A673 (cell line): Measurements from ENCODE around the gene HOXD8. TPM values are rescaled to one million over a fixed set of nuclear protein-coding genes. Genes with fewer than 3 reads are reported as not detected.

Experiments used
- BruUV-seq: library from RNA; stranded (reverse); fragments of 400-500 nt; replicated peaks from 2 replicates; lab custom pipeline; 2021; lab: Mats Ljungman, UMichigan
- CTCF ChIA-PET: fragments of 300-600 bp; sonication (Branson Sonifier 250); formaldehyde crosslinking; loops from one replicate; lab custom pipeline; 2022; ENCODE audit warnings: antibody characterized with exemption; lab: Charles Lee
- POLR2A ChIA-PET: fragments of 300-600 bp; sonication (Branson Sonifier 250); formaldehyde crosslinking; loops from one replicate; lab custom pipeline; 2022; ENCODE audit warnings: antibody characterized with exemption; ENCODE audit not compliant: low non-redundant PET; lab: Charles Lee
- DNase-seq: peaks from one replicate; pipeline ENCODE4 v3.0.0-alpha.2; 2015; ENCODE audit warnings: low spot score
- H3K27ac ChIP-seq: fragments of 200-600 bp; sonication (generic); 2 replicates; pipeline ENCODE4 v1.5.1; 2016; ENCODE audit warnings: mixed run types, low read depth, mild to moderate bottlenecking, mixed read lengths, antibody characterized with exemption, low read length; ENCODE audit not compliant: poor library complexity, severe bottlenecking
- H3K27me3 ChIP-seq: fragments of 200-600 bp; sonication (generic); replicated peaks from 2 replicates; pipeline ENCODE4 v1.6.1; 2017; ENCODE audit warnings: mixed run types, low read depth, mild to moderate bottlenecking, mixed read lengths, antibody characterized with exemption, low read length; ENCODE audit not compliant: insufficient read depth, poor library complexity
- H3K36me3 ChIP-seq: fragments of 200-600 bp; sonication (generic); 2 replicates; pipeline ENCODE4 v1.6.1; 2016; ENCODE audit warnings: mixed run types, mild to moderate bottlenecking, mixed read lengths, antibody characterized with exemption, low read length; ENCODE audit not compliant: insufficient read depth, poor library complexity, severe bottlenecking
- H3K4me1 ChIP-seq: fragments of 200-600 bp; sonication (generic); 2 replicates; pipeline ENCODE4 v1.6.1; 2017; ENCODE audit warnings: mixed run types, mild to moderate bottlenecking, mixed read lengths, antibody characterized with exemption, low read length; ENCODE audit not compliant: insufficient read depth, poor library complexity, severe bottlenecking
- H3K4me3 ChIP-seq: fragments of 200-600 bp; sonication (generic); 2 replicates; pipeline ENCODE4 v1.5.1; 2016; ENCODE audit warnings: low read depth, mixed run types, mild to moderate bottlenecking, mixed read lengths, low read length; ENCODE audit not compliant: poor library complexity, severe bottlenecking
- H3K9me3 ChIP-seq: fragments of 200-600 bp; sonication (generic); 2 replicates; pipeline ENCODE4 v1.6.1; 2016; ENCODE audit warnings: mixed run types, low read depth, mild to moderate bottlenecking, mixed read lengths, antibody characterized with exemption, low read length; ENCODE audit not compliant: poor library complexity, severe bottlenecking
- EZH2 ChIP-seq: fragments of 200-600 bp; sonication (generic); IDR thresholded peaks from 2 replicates; pipeline ENCODE4 v1.6.1; 2017; ENCODE audit warnings: borderline replicate concordance, low read depth, mild to moderate bottlenecking, mixed read lengths, antibody characterized with exemption, low read length; ENCODE audit not compliant: poor library complexity, severe bottlenecking
- intact Hi-C: fragments of 100-400 bp; cut with micrococcal nuclease; formaldehyde crosslinking; loops from one replicate; pipeline ENCODE4 v1.10.0; 2022; ENCODE audit not compliant: unreplicated experiment
- total RNA-seq: library from RNA; stranded (reverse); gene quantifications from 2 replicates; pipeline ENCODE4 v1.2.3, GENCODE V29; 2021
- TF ChIP-seq, protein P1 (sequence below): fragments of 300-800, 200-600 bp; sonication (generic); conservative IDR thresholded peaks from 2 replicates; pipeline ENCODE4 v1.5.1; 2017; ENCODE audit warnings: low read depth, mild to moderate bottlenecking, antibody characterized with exemption, low read length, moderate library complexity, mixed read lengths

The HOXD8 gene
- total RNA-seq, 1 experiment from 2014 or later, result 56.8 TPM

DNA sequence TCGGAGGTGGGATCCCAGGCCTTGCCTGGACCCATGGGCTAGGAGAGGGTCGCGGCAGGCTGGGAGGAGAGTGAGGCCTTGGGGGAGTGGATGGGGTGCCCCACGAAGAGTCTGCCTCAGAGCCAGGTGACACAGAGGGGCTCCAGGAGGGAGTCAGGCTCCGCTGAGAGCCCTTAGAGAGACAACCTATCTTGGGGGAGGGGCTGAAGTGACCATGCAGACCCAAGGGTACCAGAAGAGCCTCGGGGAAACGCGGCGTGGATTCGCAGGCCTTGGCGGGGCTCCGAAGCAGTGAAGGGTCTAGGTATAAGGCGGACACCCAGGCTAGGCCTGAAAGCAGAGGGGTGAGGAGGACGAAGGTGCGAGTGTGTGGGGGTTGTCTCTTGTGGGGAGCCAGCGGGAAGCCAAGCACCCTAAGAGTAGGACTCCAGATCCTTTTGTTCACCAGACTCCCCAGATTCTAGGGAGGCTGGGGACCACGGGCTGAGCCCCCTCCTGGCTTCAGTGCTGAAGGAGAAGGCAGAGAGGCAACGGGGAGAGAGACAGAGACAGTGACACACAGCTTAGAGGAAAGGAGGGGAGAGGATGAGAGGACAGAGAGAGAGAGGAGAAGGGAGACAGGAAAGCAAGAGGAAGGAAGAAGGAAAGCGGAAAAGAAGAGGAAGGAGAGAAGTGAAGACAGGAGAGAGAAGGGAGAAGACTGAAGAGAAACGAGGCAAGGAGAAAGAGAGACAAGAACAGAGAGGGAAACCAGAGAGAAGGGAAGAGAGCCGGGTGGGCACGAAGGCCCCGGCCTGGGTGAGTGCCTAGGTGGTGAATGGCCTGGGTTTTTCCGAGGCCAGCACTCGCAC is 23.6 kb upstream of the HOXD8 start:
- peak overlapping the region; percentile 73 for H3K4me3 ChIP-seq
- POLR2A ChIA-PET, result interaction anchor here (0.7 to 0.9 kb wide), 2 partner anchors 8 to 9 kb away, joined by 3 to 5 read pairs; no protein-coding TSS in a partner anchor
- CTCF ChIA-PET, result interaction anchor here (0.7 kb wide), 1 partner anchor 21 kb away, joined by 3 read pairs; no protein-coding TSS in a partner anchor
- BruUV-seq, result no TSS peak
- intact Hi-C loops, result no loop called here
- no peaks in the 10 kb centered on the region for H3K9me3 ChIP-seq
- peaks cover 22% of the 10 kb centered on the region for H3K36me3 ChIP-seq
- H3K27ac ChIP-seq, result peak overlapping the region; percentile 94
- no peaks in the 10 kb centered on the region for H3K27me3 ChIP-seq
- TF ChIP-seq, protein P1, sequence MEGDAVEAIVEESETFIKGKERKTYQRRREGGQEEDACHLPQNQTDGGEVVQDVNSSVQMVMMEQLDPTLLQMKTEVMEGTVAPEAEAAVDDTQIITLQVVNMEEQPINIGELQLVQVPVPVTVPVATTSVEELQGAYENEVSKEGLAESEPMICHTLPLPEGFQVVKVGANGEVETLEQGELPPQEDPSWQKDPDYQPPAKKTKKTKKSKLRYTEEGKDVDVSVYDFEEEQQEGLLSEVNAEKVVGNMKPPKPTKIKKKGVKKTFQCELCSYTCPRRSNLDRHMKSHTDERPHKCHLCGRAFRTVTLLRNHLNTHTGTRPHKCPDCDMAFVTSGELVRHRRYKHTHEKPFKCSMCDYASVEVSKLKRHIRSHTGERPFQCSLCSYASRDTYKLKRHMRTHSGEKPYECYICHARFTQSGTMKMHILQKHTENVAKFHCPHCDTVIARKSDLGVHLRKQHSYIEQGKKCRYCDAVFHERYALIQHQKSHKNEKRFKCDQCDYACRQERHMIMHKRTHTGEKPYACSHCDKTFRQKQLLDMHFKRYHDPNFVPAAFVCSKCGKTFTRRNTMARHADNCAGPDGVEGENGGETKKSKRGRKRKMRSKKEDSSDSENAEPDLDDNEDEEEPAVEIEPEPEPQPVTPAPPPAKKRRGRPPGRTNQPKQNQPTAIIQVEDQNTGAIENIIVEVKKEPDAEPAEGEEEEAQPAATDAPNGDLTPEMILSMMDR, result no peak
- TF ChIP-seq EZH2, result no peak
- H3K4me1 ChIP-seq, result peaks cover 26% of the 10 kb centered on the region
- DNase-seq, result peak; percentile 59

- TF ChIP-seq, protein P1, result no peak
- no peak for TF ChIP-seq EZH2
- BruUV-seq, result no TSS peak
- ChIA-PET POLR2A (interaction anchor here (0.6 to 0.9 kb wide), 3 partner anchors 9 to 703 kb away, joined by 3 to 5 read pairs (median 4); no protein-coding TSS in a partner anchor), CTCF (interaction anchor here (0.7 kb wide), 1 partner anchor 20 kb away, joined by 3 read pairs; no protein-coding TSS in a partner anchor)
- no peaks in the 10 kb centered on the region for H3K27me3 ChIP-seq
- H3K27ac ChIP-seq, result peak within 1 kb of the TSS; percentile 94
- peaks cover 30% of the 10 kb centered on the region for H3K36me3 ChIP-seq
- peak; percentile 94 for DNase-seq
- no peaks in the 10 kb centered on the region for H3K9me3 ChIP-seq
- intact Hi-C loops, result no loop called here
- H3K4me1 ChIP-seq, result peaks cover 17% of the 10 kb centered on the region
- peak within 1 kb of the TSS; percentile 73 for H3K4me3 ChIP-seq
These were observed 22.6 kb upstream of the HOXD8 start, which contains the start of gene HOXD11 for GRCh38 chr2:176106581-176107539. TSS of gene HOXD11 (plus strand) at chr2:176107280. CDS start at chr2:176107356, 76 bp downstream.

DNA sequence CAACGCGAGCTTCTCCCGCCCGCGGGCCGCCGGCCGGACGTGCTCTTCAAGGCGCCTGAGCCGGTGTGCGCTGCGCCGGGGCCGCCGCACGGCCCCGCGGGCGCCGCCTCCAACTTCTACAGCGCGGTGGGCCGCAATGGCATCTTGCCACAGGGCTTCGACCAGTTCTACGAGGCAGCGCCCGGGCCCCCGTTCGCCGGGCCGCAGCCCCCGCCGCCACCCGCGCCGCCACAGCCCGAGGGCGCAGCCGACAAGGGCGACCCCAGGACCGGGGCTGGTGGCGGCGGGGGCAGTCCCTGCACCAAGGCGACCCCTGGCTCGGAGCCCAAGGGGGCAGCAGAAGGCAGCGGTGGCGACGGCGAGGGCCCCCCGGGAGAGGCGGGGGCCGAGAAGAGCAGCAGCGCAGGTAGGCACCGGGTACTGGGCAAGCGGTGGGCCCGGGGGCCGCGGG is 21.7 kb upstream of the HOXD8 start:
- peak; percentile 60 for DNase-seq
- BruUV-seq, result no TSS peak

More for the DNA sequence above, 21.7 kb upstream of the HOXD8 start:
- H3K4me3 ChIP-seq, result peak overlapping the region; percentile 73
- peaks cover 8% of the 10 kb centered on the region for H3K4me1 ChIP-seq
- ChIA-PET POLR2A (no interaction called here), CTCF (interaction anchor here (0.7 kb wide), 1 partner anchor 10 kb away, joined by 7 read pairs; no protein-coding TSS in a partner anchor)
- H3K36me3 ChIP-seq, result peaks cover 38% of the 10 kb centered on the region
- H3K9me3 ChIP-seq, result no peaks in the 10 kb centered on the region
- no peaks in the 10 kb centered on the region for H3K27me3 ChIP-seq
- peak overlapping the region; percentile 86 for H3K27ac ChIP-seq
- intact Hi-C loops, result no loop called here
- TF ChIP-seq EZH2, result no peak
- TF ChIP-seq, protein P1, result no peak
